Neural progenitor cell (in vitro differentiated cells): ENCODE results near the gene CBFA2T3.

Source experiments
- CTCF ChIP-seq: fragments of 200-600 bp; sonication (generic); IDR thresholded peaks from 2 replicates; pipeline ENCODE4 v1.5.1; 2017; ENCODE audit warnings: antibody characterized with exemption, mild to moderate bottlenecking
- EZH2 ChIP-seq: fragments of 200-600 bp; sonication (generic); IDR thresholded peaks from 2 replicates; pipeline ENCODE4 v1.6.1; 2017; ENCODE audit warnings: antibody characterized with exemption, mild to moderate bottlenecking, moderate library complexity

DNA sequence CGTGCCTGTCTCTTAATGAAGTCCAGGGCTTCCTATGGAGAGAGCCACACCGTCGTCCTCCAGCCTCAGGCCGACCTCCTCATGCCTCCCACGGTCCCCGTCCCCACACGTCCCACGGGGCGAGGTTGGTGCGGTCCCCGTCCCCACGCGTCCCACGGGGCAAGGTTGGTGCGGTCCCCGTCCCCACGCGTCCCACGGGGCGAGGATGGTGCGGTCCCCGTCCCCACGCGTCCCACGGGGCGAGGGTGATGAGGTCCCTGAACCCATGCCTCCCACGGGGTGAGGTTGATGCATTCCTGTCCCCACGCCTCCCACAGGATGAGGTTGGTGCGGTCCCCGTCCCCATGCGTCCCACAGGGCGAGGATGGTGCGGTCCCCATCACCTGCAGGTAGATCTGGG is 141.2 kb downstream of the CBFA2T3 start:
- TF ChIP-seq EZH2, result no peak
- no peak for TF ChIP-seq CTCF
